Mesendoderm (in vitro differentiated cells): ENCODE data around the gene MGRN1.

Experiments used
- DNase-seq: peaks from one replicate; pipeline ENCODE4 v3.0.0; 2013
- H2AK5ac ChIP-seq: 2 replicates; pipeline ENCODE4 v1.6.1; 2013; ENCODE audit warnings: low read length, inconsistent platforms
- H2BK120ac ChIP-seq: 2 replicates; pipeline ENCODE4 v1.6.1; 2013; ENCODE audit warnings: low read depth, mild to moderate bottlenecking, low read length, moderate library complexity, mixed read lengths
- H2BK15ac ChIP-seq: replicated peaks from 2 replicates; pipeline ENCODE4 v1.6.1; 2013; ENCODE audit warnings: low read depth, mild to moderate bottlenecking, moderate library complexity
- H2BK5ac ChIP-seq: 2 replicates; pipeline ENCODE4 v1.6.1; 2013; ENCODE audit warnings: low read length, inconsistent platforms
- H3K18ac ChIP-seq: 2 replicates; pipeline ENCODE4 v1.6.1; 2013; ENCODE audit warnings: mild to moderate bottlenecking, low read length, mixed read lengths
- H3K23ac ChIP-seq: one replicate; pipeline ENCODE4 v1.6.1; 2013; ENCODE audit warnings: low read length
- H3K27ac ChIP-seq: 2 replicates; pipeline ENCODE4 v1.5.1; 2013; ENCODE audit warnings: low read depth, mild to moderate bottlenecking, inconsistent platforms, low read length, moderate library complexity
- H3K27me3 ChIP-seq: 2 replicates; pipeline ENCODE4 v1.6.1; 2013; ENCODE audit warnings: low read length, control low read depth, mild to moderate bottlenecking, inconsistent platforms; ENCODE audit not compliant: insufficient read depth, poor library complexity
- H3K36me3 ChIP-seq: 2 replicates; pipeline ENCODE4 v1.6.1; 2013; ENCODE audit warnings: low read length, inconsistent platforms; ENCODE audit not compliant: control insufficient read depth, insufficient read depth
- H3K4ac ChIP-seq: one replicate; pipeline ENCODE4 v1.6.1; 2013; ENCODE audit warnings: low read depth, mild to moderate bottlenecking, low read length, moderate library complexity
- H3K4me1 ChIP-seq: 2 replicates; pipeline ENCODE4 v1.6.1; 2013; ENCODE audit warnings: low read depth, low read length, inconsistent platforms; ENCODE audit not compliant: control insufficient read depth
- H3K4me2 ChIP-seq: 2 replicates; pipeline ENCODE4 v1.6.1; 2013; ENCODE audit warnings: low read length
- H3K4me3 ChIP-seq: 2 replicates; pipeline ENCODE4 v1.5.1; 2013; ENCODE audit warnings: mild to moderate bottlenecking, low read length
- H3K56ac ChIP-seq: one replicate; pipeline ENCODE4 v1.6.1; 2013; ENCODE audit warnings: low read length
- H3K79me1 ChIP-seq: 2 replicates; pipeline ENCODE4 v1.6.1; 2013; ENCODE audit warnings: low read length, inconsistent platforms
- H3K79me2 ChIP-seq: 2 replicates; pipeline ENCODE4 v1.6.1; 2013; ENCODE audit warnings: mild to moderate bottlenecking, low read length; ENCODE audit not compliant: control insufficient read depth, insufficient read depth
- H3K9ac ChIP-seq: 2 replicates; pipeline ENCODE4 v1.6.1; 2013; ENCODE audit warnings: low read length, inconsistent platforms
- H4K5ac ChIP-seq: one replicate; pipeline ENCODE4 v1.6.1; 2013; ENCODE audit warnings: low read length
- H4K8ac ChIP-seq: one replicate; pipeline ENCODE4 v1.6.1; 2013; ENCODE audit warnings: low read depth, mild to moderate bottlenecking, control low read depth, low read length, moderate library complexity
- WGBS: extraction: QIAGEN DNeasy Blood & Tissue Kit; methylation state at CpG from one replicate; pipeline ENCODE4 v1.1.7; 2013; ENCODE audit warnings: low lambda C conversion rate, missing lambda C conversion rate; ENCODE audit not compliant: insufficient coverage; ENCODE audit errors: extremely low coverage; 5-methylcytosine and 5-hydroxymethylcytosine counted together

MGRN1 gene

DNA sequence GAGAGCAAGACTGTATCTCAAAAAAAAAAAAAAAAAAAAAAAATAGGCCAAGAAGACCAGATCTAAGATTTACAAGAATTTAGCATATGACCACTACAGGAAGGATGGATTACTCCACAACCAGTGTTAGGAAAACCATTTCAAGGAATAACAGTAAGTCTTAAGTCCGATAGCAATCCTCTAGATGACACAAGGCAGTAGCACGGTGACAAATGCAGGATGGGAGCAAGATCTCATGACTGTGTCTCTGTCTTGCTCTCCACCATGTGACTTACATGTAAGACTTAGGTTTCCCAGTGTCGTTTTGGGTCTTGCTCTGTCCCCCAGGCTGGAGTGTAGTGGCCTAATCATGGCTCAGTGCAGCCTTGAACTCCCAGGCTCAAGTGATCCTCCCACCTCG is 40.7 kb upstream of the MGRN1 start:
- no CpG with 5 or more reads among the region's 4 CpGs for WGBS

DNA sequence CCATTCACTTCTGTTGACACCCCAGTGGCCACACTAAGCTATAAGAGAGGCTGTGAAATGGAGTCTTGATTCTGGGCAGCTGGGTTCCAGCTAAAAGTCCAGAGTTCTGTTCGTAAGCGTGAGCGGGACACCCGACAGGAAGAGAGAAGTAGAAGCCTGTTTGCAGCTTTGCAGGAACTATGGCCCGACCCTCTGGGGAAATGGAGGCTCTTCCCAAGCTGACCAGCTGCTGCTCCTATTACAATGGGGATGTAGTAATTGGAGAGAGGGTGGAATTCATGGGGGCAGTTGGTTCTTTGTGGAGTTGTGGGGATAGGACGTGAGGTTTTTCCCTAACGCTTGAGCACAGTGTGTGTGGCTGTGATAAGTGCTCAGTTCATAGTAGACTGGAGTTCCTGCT is 38.3 kb upstream of the MGRN1 start:
- H3K9ac ChIP-seq: no peak overlapping the region
- WGBS: no CpG with 5 or more reads among the region's 7 CpGs
- H2BK5ac ChIP-seq: no peak overlapping the region

More for the DNA sequence above, 40.7 kb upstream of the MGRN1 start:
- H3K27ac ChIP-seq: no peak overlapping the region
- H3K79me1 ChIP-seq: no peaks in the 10 kb centered on the region
- DNase-seq: no peak
- no peaks in the 10 kb centered on the region for H3K79me2 ChIP-seq
- no peaks in the 10 kb centered on the region for H3K4me1 ChIP-seq
- H2BK15ac ChIP-seq: no peak overlapping the region
- no peak overlapping the region for H2AK5ac ChIP-seq
- H3K36me3 ChIP-seq: no peaks in the 10 kb centered on the region
- H3K23ac ChIP-seq: no peak overlapping the region
- no peak overlapping the region for H3K4ac ChIP-seq
- H3K56ac ChIP-seq: no peak overlapping the region
- no peak overlapping the region for H3K4me3 ChIP-seq
- H4K8ac ChIP-seq: no peak overlapping the region
- H3K9ac ChIP-seq: no peak overlapping the region
- H3K27me3 ChIP-seq: no peaks in the 10 kb centered on the region
- no peak overlapping the region for H3K4me2 ChIP-seq
- H2BK120ac ChIP-seq: no peak overlapping the region
- no peak overlapping the region for H2BK5ac ChIP-seq
- H3K18ac ChIP-seq: no peak overlapping the region
- no peak overlapping the region for H4K5ac ChIP-seq

DNA sequence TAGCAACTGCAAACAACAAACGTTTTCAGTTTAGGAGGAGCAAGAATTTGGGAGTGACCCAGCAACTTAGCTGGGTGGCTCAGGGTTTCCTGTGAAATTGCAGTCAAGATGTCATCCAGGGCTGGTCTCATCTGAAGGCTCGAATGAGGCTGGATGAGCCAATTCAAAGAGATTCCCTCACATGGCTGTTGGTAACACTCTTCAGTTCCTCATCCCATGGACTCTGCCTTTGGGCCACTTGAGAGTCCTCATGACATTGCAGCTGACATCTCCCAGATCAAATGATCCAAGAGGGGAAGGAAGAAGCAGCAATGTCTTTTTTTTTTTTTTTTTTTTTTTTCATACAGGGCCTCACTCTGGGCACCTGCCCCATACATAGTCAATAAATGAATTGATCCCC is 36.2 kb upstream of the MGRN1 start:
- H3K4me1 ChIP-seq: peaks cover 2% of the 10 kb centered on the region
- H2AK5ac ChIP-seq: no peak overlapping the region
- no peak overlapping the region for H2BK15ac ChIP-seq
- no peak overlapping the region for H3K18ac ChIP-seq
- no peak overlapping the region for H4K8ac ChIP-seq
- no peaks in the 10 kb centered on the region for H3K79me2 ChIP-seq
- H3K27ac ChIP-seq: no peak overlapping the region
- H3K23ac ChIP-seq: no peak overlapping the region
- H3K27me3 ChIP-seq: no peaks in the 10 kb centered on the region
- H3K36me3 ChIP-seq: no peaks in the 10 kb centered on the region
- no peak overlapping the region for H3K9ac ChIP-seq
- no CpG with 5 or more reads among the region's 2 CpGs for WGBS
- H4K5ac ChIP-seq: no peak overlapping the region
- H3K4me2 ChIP-seq: no peak overlapping the region
- H3K4ac ChIP-seq: no peak overlapping the region
- H3K4me3 ChIP-seq: no peak overlapping the region
- no peaks in the 10 kb centered on the region for H3K79me1 ChIP-seq
- no peak overlapping the region for H2BK5ac ChIP-seq
- H2BK120ac ChIP-seq: no peak overlapping the region
- no peak overlapping the region for H3K56ac ChIP-seq
- DNase-seq: no peak

More for the DNA sequence above, 38.3 kb upstream of the MGRN1 start:
- Histone ChIP-seq H4K8ac (no peak overlapping the region), H3K4ac (no peak overlapping the region), H3K27ac (no peak overlapping the region), H3K56ac (no peak overlapping the region), H3K79me2 (no peaks in the 10 kb centered on the region), H3K36me3 (no peaks in the 10 kb centered on the region), H2BK120ac (no peak overlapping the region), H3K4me3 (no peak overlapping the region), H2BK15ac (no peak overlapping the region), H4K5ac (no peak overlapping the region), H3K23ac (no peak overlapping the region), H3K27me3 (no peaks in the 10 kb centered on the region), H2AK5ac (no peak overlapping the region), H3K18ac (no peak overlapping the region), H3K4me1 (no peaks in the 10 kb centered on the region), H3K79me1 (no peaks in the 10 kb centered on the region), H3K4me2 (no peak overlapping the region)
- DNase-seq: no peak

DNA sequence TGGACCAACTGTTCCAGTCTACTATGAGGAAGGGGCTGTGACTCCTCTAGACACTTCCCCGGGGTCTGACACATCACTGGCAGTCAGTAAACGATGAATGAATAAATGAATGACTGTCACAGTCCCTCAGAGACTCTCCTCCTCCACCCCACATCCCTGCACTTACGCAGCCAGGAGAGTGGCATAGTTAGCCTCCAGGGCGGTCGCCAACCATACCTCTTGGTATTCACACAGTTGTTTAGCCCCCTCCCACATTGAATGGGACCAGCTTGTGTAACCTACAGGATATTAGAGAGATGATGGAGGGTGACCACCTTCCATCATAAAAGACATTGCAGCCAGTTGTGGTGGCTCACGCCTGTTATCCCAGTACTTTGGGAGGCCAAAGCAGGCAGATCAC is 35.7 kb upstream of the MGRN1 start:
- H3K27ac ChIP-seq: no peak overlapping the region
- no CpG with 5 or more reads among the region's 6 CpGs for WGBS

DNA sequence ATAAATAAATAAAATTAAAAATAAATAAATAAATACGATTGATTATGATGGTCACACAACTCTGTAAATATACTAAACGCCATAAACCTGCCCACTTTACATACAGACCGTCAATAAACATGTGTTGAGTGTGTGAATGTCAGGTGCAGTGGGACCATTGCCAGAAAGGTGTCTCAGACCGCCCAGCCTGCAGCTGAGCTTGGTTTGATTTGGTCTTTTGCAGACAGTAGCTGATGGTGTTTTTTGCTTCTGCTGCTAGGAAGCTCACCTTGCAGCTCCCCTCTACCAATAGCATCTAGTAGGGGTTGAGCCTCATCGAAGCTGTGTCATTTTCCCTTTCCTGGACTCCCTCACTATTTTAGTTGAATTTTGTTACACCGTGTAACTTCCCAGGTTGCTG is 33.4 kb upstream of the MGRN1 start:
- Histone ChIP-seq H3K4me3 (no peak overlapping the region), H4K8ac (no peak overlapping the region), H2AK5ac (no peak overlapping the region), H2BK120ac (no peak overlapping the region), H3K79me2 (no peaks in the 10 kb centered on the region), H3K27ac (no peak overlapping the region), H3K27me3 (no peaks in the 10 kb centered on the region), H3K79me1 (no peaks in the 10 kb centered on the region), H3K4me1 (peaks cover 3% of the 10 kb centered on the region), H2BK15ac (no peak overlapping the region), H3K23ac (no peak overlapping the region), H3K4ac (no peak overlapping the region), H3K9ac (no peak overlapping the region), H3K56ac (no peak overlapping the region), H3K4me2 (no peak overlapping the region), H3K36me3 (no peaks in the 10 kb centered on the region), H2BK5ac (no peak overlapping the region), H4K5ac (no peak overlapping the region), H3K18ac (no peak overlapping the region)
- no peak for DNase-seq
- WGBS: no CpG with 5 or more reads among the region's 6 CpGs

More for the DNA sequence above, 35.7 kb upstream of the MGRN1 start:
- Histone ChIP-seq H3K18ac (no peak overlapping the region), H3K4me3 (no peak overlapping the region), H3K23ac (no peak overlapping the region), H3K79me2 (no peaks in the 10 kb centered on the region), H3K4me1 (peaks cover 3% of the 10 kb centered on the region), H2BK15ac (no peak overlapping the region), H4K5ac (no peak overlapping the region), H3K27me3 (no peaks in the 10 kb centered on the region), H3K36me3 (no peaks in the 10 kb centered on the region), H2BK120ac (no peak overlapping the region), H3K4ac (no peak overlapping the region), H2AK5ac (no peak overlapping the region), H3K79me1 (no peaks in the 10 kb centered on the region), H3K56ac (no peak overlapping the region), H3K4me2 (no peak overlapping the region), H3K9ac (no peak overlapping the region), H2BK5ac (no peak overlapping the region), H4K8ac (no peak overlapping the region)
- DNase-seq: no peak

DNA sequence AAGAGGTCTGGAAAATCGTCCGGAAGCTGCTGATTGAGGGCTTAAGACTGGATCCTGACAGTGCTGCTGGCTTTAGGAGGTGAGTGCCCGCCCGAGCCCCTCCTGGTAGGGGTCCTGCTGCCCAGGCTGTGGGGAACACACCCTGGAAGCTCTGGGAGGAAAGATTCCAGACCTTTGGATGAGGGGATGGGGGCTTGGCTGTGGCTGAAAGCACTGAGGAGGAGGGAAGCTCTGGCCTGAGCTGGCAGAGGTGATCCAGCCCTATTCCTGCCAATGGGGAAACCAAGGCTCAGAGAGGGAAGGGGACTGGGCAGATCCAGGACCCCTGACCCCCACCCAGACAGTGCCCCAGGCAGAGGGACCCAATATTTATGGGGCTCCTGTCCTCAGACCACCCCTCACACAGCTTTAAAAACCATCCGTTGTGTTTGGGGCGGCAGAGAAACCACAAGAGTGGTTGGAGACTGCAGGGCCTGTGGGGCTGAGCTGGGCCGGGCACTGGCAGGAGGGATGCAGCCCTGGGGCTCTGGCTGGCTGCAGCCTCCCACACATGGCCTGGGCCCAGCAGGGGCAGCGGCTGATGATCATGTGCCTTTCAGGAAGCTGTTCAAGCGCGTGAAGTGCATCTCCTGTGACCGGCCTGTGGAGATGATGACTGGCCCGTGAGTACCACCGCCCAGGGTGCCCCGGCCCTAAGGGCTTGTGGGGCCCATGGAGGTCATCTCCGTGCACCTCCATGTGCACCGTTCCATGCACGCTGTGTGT is 32.7 kb upstream of the MGRN1 start:
- Histone ChIP-seq H3K36me3 (no peaks in the 10 kb centered on the region), H3K4ac (no peak overlapping the region), H3K18ac (no peak overlapping the region), H3K4me3 (no peak overlapping the region), H2BK15ac (no peak overlapping the region), H3K9ac (no peak overlapping the region), H4K5ac (no peak overlapping the region), H2AK5ac (no peak overlapping the region), H3K23ac (no peak overlapping the region), H3K4me2 (no peak overlapping the region), H3K27me3 (no peaks in the 10 kb centered on the region), H2BK5ac (no peak overlapping the region), H3K4me1 (peaks cover 3% of the 10 kb centered on the region), H3K56ac (no peak overlapping the region), H2BK120ac (no peak overlapping the region), H3K79me1 (no peaks in the 10 kb centered on the region), H3K27ac (no peak overlapping the region), H4K8ac (no peak overlapping the region), H3K79me2 (no peaks in the 10 kb centered on the region)
- no peak for DNase-seq
- WGBS: no CpG with 5 or more reads among the region's 17 CpGs
